DMS53 treated with DMSO at 0.1 percent for 48 hours (cell line): ENCODE results near the gene FXYD3.

ENCODE experiments used
- DNase-seq: peaks from one replicate; lab custom pipeline; 2025; ENCODE audit not compliant: unreplicated experiment; lab: John Stamatoyannopoulos, UW

Gene FXYD3

DNA sequence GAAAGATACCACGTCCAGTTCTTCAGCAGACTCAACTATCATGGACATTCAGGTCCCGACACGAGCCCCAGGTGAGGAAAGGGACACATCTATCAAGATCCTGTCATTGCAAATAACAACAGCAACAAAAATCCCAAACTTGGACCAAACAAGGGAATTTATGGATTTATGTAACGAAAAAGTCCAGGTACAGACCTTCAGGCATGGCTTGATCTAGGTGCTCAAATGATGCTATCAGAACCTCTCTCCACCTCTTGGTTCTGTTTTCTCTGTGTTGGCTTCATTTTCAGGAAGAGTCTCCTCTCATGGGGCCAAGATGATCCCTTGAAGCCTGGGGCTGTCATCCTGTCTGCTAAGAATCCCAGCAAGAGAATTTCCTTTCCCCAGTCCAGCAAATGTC lies 41.8 kb downstream of the FXYD3 start:
- no peak for DNase-seq

DNA sequence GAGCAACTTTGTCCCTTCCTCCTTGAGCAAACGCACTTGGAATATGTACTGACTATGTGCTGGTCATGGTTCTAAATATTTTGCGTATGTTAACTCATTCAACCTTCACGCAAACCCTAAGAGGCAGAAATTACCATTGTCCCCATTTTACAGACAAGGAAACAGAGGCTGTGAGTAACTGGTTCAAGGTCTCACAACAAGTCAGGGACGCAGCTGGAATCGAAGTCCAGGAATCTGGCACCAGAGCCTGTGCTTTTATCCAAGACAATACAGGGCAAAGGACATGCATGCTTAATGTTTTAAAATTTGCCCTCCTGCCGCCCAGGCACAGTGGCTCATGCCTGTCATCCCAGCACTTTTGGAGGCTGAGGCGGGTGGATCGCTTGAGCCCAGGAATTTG lies 44.0 kb downstream of the FXYD3 start:
- DNase-seq: no peak

DNA sequence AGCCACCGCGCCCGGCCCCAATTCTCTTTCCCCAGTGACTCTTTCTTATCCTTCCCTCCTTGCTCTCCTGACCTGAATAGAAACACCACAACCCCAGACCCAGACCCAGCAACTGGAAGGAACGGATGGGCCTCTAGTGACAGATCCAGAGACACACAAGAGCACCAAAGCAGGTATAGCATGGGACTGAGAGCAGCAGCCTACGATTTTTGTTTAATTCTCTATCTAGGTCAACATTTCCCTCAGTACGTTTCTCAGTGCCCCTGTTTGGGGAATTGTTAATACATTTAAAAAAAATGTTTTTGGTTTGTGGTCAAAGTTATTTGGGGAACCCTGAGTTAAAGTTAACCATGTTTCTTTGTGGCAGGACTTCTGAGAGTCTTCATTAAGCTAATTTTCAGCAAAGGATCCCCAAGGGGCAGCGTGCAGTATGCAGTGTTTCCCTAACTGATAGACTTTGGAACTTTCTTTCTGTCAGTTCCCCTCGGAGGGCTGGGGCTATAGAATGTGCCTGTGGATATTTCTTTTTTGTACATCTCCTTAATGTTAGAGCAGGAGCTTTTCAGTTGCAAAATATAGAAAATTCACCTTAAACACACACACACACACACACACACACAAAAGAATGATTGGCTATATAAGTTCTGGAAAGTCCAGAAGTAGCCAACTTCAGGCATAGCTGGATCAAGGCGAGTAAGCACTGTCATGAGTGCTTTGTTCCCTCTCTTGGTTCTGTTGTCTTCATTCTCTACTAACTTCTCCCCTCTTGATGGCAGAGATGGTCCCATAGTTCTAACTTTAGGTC lies 45.2 kb downstream of the FXYD3 start:
- DNase-seq: no peak

DNA sequence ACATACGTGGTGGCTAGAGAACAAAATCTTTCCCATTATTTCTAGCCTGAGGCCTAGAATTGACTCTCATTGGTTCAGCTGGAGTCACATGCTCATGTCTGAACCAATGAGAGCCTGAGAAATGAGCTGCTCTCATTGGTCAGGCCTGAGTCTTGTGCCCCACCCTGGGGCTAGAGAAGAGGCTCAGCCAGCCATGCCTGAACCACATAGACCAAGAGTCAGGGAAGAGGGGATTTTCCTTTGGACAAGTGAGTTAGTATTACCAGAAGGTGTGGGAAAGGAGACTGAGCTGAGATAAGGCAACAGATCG lies 45.8 kb downstream of the FXYD3 start:
- no peak for DNase-seq

DNA sequence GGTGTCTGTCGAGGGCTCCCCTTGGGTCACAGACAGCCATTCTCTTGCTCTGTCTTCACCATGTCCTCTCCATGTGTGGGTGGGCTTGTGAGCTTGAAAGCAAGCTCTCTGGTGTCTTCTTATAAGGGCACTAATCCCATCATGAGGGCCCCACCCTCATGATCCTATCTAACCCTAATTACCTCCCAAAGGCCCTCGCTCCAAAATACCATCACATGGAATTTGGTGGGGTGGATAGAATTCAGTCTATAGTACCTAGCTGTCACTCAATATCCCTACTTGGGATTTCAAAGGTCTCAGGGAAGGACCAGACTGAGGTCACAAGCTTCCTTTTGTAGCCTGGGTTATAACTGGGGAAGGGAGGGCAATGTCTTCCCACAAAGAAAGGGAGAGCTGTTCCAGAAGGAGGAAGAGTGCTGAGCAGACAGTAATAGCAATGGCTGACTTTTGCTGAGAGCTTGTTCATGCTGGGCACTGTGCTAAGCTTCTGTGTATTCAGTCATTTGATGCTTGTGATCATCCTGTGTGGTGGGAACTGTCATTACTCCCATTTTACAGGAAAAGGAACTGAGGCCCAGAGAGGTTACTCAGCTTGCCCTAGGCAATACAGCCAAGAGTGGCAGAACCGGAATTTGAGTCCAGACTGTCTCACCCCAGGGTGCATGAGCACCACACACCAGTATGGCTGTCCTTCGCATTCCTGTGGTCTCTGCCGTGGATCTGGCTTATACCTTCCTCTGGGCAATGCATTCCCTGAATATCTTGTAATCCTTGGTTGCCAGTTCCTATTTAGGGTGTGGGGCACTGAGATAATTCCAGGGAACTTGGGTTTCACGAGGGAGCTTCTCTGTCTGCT lies 47.1 kb downstream of the FXYD3 start:
- no peak for DNase-seq

DNA sequence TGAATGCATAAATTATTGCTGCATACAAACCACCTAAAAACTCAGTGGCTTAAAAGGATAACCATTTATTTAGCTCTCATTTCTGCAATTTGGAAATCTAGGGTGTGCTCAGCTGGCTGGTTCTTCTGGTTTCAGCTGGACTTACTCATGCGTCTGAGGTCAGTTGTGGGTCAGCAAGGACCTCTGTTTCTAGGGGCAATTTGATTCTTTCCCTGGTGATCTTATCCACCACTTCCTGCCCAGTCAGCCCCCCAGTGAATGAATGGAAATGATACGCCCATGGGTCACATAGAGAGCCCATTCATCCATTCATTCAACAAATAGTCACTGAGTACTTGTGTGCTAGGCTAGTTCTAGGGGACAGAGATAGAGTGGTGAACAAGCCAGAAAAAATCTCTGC lies 48.8 kb downstream of the FXYD3 start:
- no peak for DNase-seq

DNA sequence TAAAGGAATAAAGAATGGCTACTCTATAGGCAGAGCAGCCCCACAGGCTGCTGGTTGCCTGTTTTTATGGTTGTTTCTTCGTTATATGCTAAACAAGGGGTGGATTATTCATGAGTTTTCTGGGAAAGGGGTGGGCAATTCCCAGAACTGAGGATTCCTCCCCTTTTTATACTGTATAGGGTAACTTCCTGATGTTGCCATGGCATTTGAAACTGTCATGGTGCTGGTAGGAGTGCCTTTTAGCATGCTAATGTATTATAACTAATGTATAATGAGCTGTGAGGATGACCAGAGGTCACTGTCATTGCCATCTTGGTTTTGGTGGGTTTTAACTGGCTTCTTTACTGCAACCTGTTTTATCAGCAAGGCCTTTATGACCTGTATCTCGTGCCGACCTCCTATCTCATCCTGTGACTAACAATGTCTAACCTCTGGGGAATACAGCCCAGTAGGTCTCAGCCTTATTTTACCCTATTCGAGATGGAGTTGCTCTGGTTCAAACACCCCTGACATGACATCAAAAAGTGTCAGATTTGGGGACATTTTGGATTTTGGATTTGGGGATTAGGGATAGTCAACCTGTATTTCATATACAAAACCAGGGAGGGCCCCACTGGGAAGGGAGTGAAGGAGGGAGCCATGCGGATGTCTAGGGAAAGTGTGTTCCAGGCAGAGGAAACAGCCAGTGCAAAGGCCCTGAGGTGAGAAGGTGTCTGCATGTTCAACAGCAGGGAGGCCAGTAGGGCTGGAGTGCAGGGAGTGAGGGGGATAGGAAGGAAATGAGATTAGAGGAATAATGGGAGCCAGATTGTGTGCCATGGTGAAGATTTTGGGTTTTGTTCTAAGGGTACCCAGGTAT lies 49.8 kb downstream of the FXYD3 start:
- DNase-seq: no peak

DNA sequence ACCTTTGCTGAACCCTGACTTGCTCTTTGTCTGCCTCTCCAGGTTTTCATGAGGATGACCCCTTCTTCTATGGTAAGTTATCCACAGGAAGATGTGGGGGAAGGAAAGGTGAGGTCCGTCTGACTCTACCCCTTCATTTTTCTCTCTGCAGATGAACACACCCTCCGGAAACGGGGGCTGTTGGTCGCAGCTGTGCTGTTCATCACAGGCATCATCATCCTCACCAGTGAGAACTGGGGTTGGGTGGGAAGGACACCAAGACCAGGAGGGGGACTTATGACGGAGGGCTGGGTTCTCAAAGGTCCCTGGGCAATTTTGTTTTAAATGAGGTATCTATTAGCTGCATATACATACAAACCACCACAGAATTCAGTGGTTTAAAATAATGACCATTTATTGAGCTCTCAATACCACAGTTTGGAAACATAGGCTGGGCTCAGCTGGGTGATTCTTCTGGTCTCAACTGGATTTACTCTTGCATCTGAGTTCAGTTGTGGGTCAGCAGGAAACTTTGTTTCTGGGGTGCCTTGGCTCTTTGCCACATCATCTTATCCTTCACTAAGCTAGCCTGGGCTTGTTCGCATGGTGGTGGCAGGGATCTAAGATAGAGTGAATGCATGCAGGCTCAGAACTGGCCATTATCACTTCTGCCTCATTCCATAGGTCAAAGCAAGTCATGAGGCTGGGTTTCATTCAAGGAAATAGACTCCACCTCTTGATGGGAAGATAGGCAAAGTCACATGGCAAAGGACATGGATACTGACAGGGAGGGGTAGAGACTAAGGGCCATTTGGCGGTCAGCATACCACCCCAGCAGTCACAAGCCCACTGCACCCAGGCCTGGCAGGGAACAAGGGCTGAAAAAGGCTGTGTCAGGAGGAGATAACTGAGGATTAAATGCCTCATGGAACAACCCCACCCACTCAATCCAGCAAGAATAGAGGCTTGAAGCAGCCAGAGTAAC lies 50.8 kb downstream of the FXYD3 start:
- no peak for DNase-seq

DNA sequence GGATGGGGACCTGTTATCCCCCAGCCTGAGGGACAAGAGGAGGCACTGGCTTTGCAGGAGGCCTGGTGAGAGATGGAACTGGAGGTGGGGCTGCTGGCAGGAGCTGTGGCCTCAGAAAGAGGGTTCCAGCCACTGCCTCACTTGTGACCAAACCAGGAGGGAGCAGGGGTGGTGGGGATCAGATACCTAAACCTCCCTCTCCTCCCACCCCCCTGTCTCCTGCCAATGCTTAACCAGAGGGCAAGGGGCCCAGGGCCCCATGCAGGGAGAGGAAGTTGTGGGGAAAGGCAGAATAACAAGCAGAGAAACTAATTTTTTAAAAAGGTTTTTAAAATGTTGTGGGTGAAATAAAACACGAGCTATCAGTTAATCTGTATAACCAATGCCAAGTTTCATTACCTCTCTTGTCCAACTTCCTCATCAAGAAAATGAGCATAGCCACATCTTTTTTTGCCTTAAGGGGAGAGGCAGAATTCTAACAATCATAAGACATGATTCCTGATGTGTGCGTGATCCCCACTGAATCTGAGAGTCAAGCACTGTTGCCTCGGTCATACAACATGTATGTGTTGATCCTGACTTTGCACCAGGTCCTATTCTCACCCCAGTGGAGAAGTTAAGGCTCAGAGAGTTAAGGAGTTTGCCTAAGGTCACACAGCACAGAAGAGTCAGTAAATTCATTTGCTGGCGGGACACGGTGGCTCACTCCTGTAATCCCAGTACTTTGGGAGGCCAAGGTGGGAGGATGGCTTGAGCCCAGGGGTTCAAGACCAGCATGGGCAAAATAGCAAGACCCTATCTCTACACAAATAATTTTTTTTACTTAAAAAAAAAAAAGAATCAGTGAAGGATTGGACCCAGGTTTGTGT lies 51.9 kb downstream of the FXYD3 start:
- DNase-seq: no peak

DNA sequence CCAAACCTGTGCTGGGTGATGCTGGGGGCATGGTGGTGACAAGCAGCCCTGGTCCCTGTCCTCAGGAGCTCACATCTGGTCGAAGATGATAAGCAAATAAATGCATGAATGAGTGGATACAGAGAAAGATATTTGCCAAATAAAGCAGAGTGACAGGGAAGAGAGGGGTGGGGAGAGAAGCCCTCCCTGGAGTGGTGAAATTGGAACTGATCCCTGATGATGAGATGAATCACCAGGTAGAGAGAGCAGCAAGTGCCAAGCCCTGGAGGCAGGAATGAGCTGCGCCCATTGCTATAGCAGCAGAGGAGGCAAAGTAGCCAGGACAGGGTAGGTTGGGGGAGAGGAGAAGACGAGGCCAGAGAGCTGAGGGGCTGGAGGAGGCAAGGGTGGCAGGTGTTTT lies 52.6 kb downstream of the FXYD3 start:
- DNase-seq: no peak

DNA sequence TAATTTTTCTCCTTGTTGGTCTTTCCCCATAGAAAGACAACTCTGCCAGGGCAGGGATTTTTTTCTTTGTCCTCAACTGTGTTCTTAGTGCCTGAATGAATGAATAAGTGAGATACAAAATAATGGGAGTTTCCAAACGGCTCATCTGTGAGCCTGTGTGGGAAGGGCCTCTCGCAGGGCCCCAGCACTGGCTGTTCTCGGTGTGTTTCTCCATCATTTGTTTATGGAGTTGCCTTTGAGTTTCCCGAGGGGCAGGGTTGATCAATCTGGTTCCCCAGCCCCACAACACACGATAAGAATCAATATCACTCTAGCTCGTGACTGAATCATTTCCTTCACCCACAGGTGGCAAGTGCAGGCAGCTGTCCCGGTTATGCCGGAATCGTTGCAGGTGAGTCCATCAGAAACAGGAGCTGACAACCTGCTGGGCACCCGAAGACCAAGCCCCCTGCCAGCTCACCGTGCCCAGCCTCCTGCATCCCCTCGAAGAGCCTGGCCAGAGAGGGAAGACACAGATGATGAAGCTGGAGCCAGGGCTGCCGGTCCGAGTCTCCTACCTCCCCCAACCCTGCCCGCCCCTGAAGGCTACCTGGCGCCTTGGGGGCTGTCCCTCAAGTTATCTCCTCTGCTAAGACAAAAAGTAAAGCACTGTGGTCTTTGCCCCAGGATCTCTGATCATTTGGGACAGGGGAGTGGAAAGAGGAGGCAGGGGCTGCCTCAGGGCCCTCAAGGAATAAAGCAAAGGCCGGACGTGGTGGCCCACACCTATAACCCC lies 53.8 kb downstream of the FXYD3 start:
- no peak for DNase-seq

DNA sequence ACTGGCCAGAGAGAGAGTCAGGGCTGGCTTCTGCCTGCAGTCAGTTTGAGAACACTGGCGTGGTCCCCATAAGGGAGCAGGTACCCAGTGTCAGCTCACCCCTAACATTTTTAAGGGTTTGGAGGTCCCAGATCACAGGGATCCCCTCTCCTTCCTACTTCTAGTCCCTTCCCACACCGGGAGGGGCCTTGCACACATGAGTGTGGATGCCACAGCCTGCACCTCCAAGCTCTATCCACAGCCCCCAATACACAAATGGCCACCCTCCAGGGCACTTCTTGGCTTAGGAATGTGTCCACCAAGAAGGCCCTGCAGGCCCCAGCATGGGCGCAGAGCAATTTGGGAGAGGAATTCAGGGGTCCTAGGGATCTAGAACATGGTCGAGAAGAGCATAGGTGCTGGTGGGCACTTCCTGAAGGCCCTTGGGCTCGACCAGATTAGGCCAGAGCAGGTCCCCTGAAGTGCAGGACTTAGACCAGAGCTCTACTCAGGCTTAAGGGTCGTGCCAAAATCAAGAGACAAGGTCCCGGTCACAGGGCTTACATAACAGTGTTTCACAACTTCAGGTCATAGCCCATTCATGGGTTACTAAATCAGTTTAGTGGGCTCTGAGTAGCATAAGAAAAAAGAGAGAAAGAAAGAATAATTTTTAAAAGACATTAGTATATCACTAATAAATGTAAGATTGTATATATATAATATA lies 54.9 kb downstream of the FXYD3 start:
- no peak for DNase-seq

DNA sequence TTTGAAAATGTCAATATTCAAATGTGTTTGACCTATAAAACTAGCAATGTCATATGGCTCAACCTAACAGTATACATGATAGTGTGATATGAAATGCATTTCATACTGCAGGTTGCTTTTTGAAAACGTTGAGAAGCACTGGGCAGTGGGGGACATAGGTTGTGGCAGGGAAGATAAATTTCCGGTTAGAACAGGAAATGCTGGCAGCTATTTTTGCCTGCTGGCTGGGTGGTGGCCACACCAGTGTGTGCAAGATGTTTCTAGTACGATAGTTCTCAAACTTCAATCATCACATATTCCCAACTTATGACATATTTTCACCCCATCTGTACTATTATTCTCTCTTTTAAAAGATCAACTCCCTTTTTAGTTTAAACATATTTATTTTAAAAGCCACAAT lies 56.1 kb downstream of the FXYD3 start:
- no peak for DNase-seq
